Fibroblast of lung (primary cell): Measurements from ENCODE around the gene RASEF. TPM values are rescaled to one million over a fixed set of nuclear protein-coding genes. Genes with fewer than 3 reads are reported as not detected.

Source experiments
- DNase-seq, 2 donors: peaks; one replicate each; pipeline versions ENCODE4 v3.0.0 to v3.0.0-alpha.2; 2010; ENCODE audit warnings: low read depth in 2 of 2
- H2AFZ ChIP-seq: 2 replicates; pipeline ENCODE4 v1.5.1; 2012; ENCODE audit warnings: low read length, control low read depth, inconsistent platforms
- H3K27ac ChIP-seq: 2 replicates; pipeline ENCODE4 v1.5.1; 2011; ENCODE audit warnings: low read length, control low read depth; ENCODE audit not compliant: insufficient read depth
- H3K27me3 ChIP-seq: 2 replicates; pipeline ENCODE4 v1.5.1; 2011; ENCODE audit warnings: mild to moderate bottlenecking, low read length; ENCODE audit not compliant: control insufficient read depth, insufficient read depth
- H3K36me3 ChIP-seq: 2 replicates; pipeline ENCODE4 v1.5.1; 2011; ENCODE audit warnings: low read length; ENCODE audit not compliant: control insufficient read depth, insufficient read depth
- H3K4me1 ChIP-seq: 2 replicates; pipeline ENCODE4 v1.5.1; 2011; ENCODE audit warnings: low read length; ENCODE audit not compliant: control insufficient read depth, insufficient read depth; ENCODE audit errors: extremely low read depth
- H3K4me2 ChIP-seq: 2 replicates; pipeline ENCODE4 v1.5.1; 2011; ENCODE audit warnings: low read length, control low read depth; ENCODE audit not compliant: insufficient read depth; ENCODE audit errors: extremely low read depth
- H3K4me3 ChIP-seq, 4 experiments: fragments of 200-600 bp in 1 of 4; sonication (generic) in 1 of 4; replicated peaks in 1 of 4; 2 replicates each; pipeline ENCODE4 v1.5.1; 2011 to 2016; ENCODE audit warnings: low read length in 4 of 4, low read depth in 3 of 4, mild to moderate bottlenecking in 3 of 4, control low read depth in 2 of 4, inconsistent platforms in 1 of 4, mixed read lengths in 1 of 4; ENCODE audit not compliant: insufficient read depth in 1 of 4; ENCODE audit errors: control extremely low read depth in 1 of 4
- H3K79me2 ChIP-seq: 2 replicates; pipeline ENCODE4 v1.5.1; 2012; ENCODE audit warnings: mild to moderate bottlenecking, low read length, inconsistent platforms; ENCODE audit not compliant: control insufficient read depth, insufficient read depth
- H3K9ac ChIP-seq: 2 replicates; pipeline ENCODE4 v1.5.1; 2011; ENCODE audit warnings: mild to moderate bottlenecking, low read length, control low read depth; ENCODE audit not compliant: insufficient read depth
- H3K9me3 ChIP-seq: 2 replicates; pipeline ENCODE4 v1.5.1; 2012; ENCODE audit warnings: low read depth, low read length; ENCODE audit not compliant: control insufficient read depth, insufficient read depth
- H4K20me1 ChIP-seq: 2 replicates; pipeline ENCODE4 v1.5.1; 2011; ENCODE audit warnings: low read length; ENCODE audit not compliant: control insufficient read depth, insufficient read depth; ENCODE audit errors: extremely low read depth
- CTCF ChIP-seq, 2 donors: IDR thresholded peaks in 1 of 2; conservative IDR thresholded peaks in 1 of 2; 1 replicate in 1 of 2; 2 replicates in 1 of 2; pipeline ENCODE4 v1.5.1; 2011 to 2012; ENCODE audit warnings: low read length in 2 of 2, control low read depth in 1 of 2, inconsistent platforms in 1 of 2, low read depth in 1 of 2, mild to moderate bottlenecking in 1 of 2
- EZH2 ChIP-seq: IDR thresholded peaks from 2 replicates; pipeline ENCODE4 v1.5.1; 2012; ENCODE audit warnings: low read length, control low read depth, mild to moderate bottlenecking; ENCODE audit errors: missing control alignments
- polyA plus RNA-seq, 2 donors: library from polyadenylated mRNA; depleted of rRNA in 1 of 2; stranded (reverse) in 1 of 2; unstranded in 1 of 2; fragments of >200 nt; gene quantifications; 2 replicates each; pipeline ENCODE4 v1.2.1, GENCODE V29; 2011 to 2012; ENCODE audit warnings: missing spikeins in 1 of 2
- total RNA-seq: library from RNA; depleted of rRNA; stranded (reverse); fragments of >200 nt; gene quantifications from 2 replicates; pipeline ENCODE4 v1.2.1, GENCODE V29; 2014

Gene RASEF
- total and polyA plus RNA-seq, 2 donors (not counting 1 experiment from before 2014, with no cell fraction given): 0.28 to 1.2 TPM

- Histone ChIP-seq H3K27ac (no peak overlapping the region), H3K79me2 (no peaks in the 10 kb centered on the region), H3K4me2 (no peak overlapping the region), H3K9me3 (no peaks in the 10 kb centered on the region), H3K4me1 (peaks cover 7% of the 10 kb centered on the region), H4K20me1 (no peaks in the 10 kb centered on the region), H3K36me3 (no peaks in the 10 kb centered on the region), H3K27me3 (no peaks in the 10 kb centered on the region), H3K9ac (no peak overlapping the region), H2AFZ (no peak overlapping the region), H3K4me3 (no peak overlapping the region)
- DNase-seq: peak in 1 of 2 donors; percentile 50
- no peak for TF ChIP-seq CTCF (conservative IDR thresholded peaks at IDR 0.05 in 1 of 2, IDR thresholded peaks at IDR 0.05 in 1 of 2; ENCODE audit: low read depth in 1 of 2, low read length in 2 of 2)
- TF ChIP-seq EZH2: no peak
Measured at GRCh38 chr9:83024506-83025125, 38.3 kb downstream of the RASEF start.

GRCh38 chr9:83023151-83023550 is 39.8 kb downstream of the RASEF start:
- no peak overlapping the region for H3K4me3 ChIP-seq
- no peak overlapping the region for H3K9ac ChIP-seq
- H3K4me1 ChIP-seq: peaks cover 7% of the 10 kb centered on the region
- H3K27me3 ChIP-seq: no peaks in the 10 kb centered on the region
- no peaks in the 10 kb centered on the region for H3K79me2 ChIP-seq
- no peak for DNase-seq
- no peak overlapping the region for H3K27ac ChIP-seq
- no peak for TF ChIP-seq EZH2
- TF ChIP-seq CTCF (conservative IDR thresholded peaks at IDR 0.05 in 1 of 2, IDR thresholded peaks at IDR 0.05 in 1 of 2; ENCODE audit: low read depth in 1 of 2, low read length in 2 of 2): no peak
- no peaks in the 10 kb centered on the region for H3K36me3 ChIP-seq
- H4K20me1 ChIP-seq: no peaks in the 10 kb centered on the region
- no peaks in the 10 kb centered on the region for H3K9me3 ChIP-seq
- H2AFZ ChIP-seq: no peak overlapping the region
- H3K4me2 ChIP-seq: no peak overlapping the region

GRCh38 chr9:83020864-83021263 is 42.1 kb downstream of the RASEF start:
- Histone ChIP-seq H3K4me2 (no peak overlapping the region), H3K4me1 (no peaks in the 10 kb centered on the region), H3K27me3 (no peaks in the 10 kb centered on the region), H2AFZ (no peak overlapping the region), H3K79me2 (no peaks in the 10 kb centered on the region), H3K27ac (no peak overlapping the region), H4K20me1 (no peaks in the 10 kb centered on the region), H3K9me3 (no peaks in the 10 kb centered on the region), H3K36me3 (no peaks in the 10 kb centered on the region), H3K4me3 (no peak overlapping the region), H3K9ac (no peak overlapping the region)
- no peak for DNase-seq
- TF ChIP-seq CTCF (conservative IDR thresholded peaks at IDR 0.05 in 1 of 2, IDR thresholded peaks at IDR 0.05 in 1 of 2; ENCODE audit: low read depth in 1 of 2, low read length in 2 of 2) (no peak), EZH2 (no peak)
